ENCODE measurements around the gene KRT5. TPM values are rescaled to one million over a fixed set of nuclear protein-coding genes. Genes with fewer than 3 reads are reported as not detected.

The KRT5 gene
- total RNA-seq, 1 experiment from 2014 or later: 89.7 TPM

DNA sequence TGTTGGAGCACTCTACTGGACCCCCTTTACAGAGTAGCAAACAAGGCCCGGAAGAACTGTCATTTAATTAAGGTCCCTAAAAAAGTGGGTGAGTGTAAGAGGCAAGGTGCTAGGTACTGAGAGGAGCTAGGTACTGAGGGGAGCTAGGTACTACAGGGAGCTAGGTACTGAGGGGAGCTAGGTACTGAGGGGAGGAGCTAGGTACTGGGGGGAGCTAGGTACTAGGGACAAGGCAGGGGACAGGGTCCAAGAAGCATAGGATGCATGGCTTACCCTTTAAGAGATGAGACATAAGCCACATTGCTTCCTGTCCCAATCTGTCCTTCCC lies 4.9 kb downstream of the KRT5 start:
- Histone ChIP-seq H4K20me1 (ENCODE audit: insufficient read depth) (no peaks in the 10 kb centered on the region), H3K36me3 (ENCODE audit: low read depth) (no peaks in the 10 kb centered on the region), H3K9me3 (ENCODE audit: insufficient read depth, low read depth) (peaks cover 4% of the 10 kb centered on the region; the same call in 1 of the 2 replicates), H3K4me3 (no peak overlapping the region), H3K79me2 (ENCODE audit: low read depth) (no peaks in the 10 kb centered on the region), H3F3A (ENCODE audit: insufficient read depth, low read depth) (0 out of 2 replicates have a peak, but pooled peaks cover 3% of the 10 kb centered on the region), H3K27ac (no peak overlapping the region), H3K4me1 (replicated peaks; ENCODE audit: insufficient read depth) (peaks cover 12% of the 10 kb centered on the region), H2AFZ (no peak overlapping the region), H3K4me2 (no peak overlapping the region), H3K9me2 (ENCODE audit: insufficient read depth) (no peaks in the 10 kb centered on the region), H3K27me3 (ENCODE audit: insufficient read depth, low read depth) (no peaks in the 10 kb centered on the region)
- CTCF ChIA-PET: no interaction called here
- peak in 1 of 2 experiments; percentile 31 for DNase-seq
- TF ChIP-seq, protein P1, sequence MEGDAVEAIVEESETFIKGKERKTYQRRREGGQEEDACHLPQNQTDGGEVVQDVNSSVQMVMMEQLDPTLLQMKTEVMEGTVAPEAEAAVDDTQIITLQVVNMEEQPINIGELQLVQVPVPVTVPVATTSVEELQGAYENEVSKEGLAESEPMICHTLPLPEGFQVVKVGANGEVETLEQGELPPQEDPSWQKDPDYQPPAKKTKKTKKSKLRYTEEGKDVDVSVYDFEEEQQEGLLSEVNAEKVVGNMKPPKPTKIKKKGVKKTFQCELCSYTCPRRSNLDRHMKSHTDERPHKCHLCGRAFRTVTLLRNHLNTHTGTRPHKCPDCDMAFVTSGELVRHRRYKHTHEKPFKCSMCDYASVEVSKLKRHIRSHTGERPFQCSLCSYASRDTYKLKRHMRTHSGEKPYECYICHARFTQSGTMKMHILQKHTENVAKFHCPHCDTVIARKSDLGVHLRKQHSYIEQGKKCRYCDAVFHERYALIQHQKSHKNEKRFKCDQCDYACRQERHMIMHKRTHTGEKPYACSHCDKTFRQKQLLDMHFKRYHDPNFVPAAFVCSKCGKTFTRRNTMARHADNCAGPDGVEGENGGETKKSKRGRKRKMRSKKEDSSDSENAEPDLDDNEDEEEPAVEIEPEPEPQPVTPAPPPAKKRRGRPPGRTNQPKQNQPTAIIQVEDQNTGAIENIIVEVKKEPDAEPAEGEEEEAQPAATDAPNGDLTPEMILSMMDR (conservative IDR thresholded peaks at IDR 0.05): no peak
- no peak for TF ChIP-seq EZH2 (IDR thresholded peaks at IDR 0.05; ENCODE audit: low read depth)
- POLR2A ChIA-PET (ENCODE audit: unreplicated experiment): no interaction called here
- intact Hi-C loops (cut with micrococcal nuclease; ENCODE audit: unreplicated experiment): no loop called here
- no TSS peak for BruUV-seq (replicated peaks)

DNA sequence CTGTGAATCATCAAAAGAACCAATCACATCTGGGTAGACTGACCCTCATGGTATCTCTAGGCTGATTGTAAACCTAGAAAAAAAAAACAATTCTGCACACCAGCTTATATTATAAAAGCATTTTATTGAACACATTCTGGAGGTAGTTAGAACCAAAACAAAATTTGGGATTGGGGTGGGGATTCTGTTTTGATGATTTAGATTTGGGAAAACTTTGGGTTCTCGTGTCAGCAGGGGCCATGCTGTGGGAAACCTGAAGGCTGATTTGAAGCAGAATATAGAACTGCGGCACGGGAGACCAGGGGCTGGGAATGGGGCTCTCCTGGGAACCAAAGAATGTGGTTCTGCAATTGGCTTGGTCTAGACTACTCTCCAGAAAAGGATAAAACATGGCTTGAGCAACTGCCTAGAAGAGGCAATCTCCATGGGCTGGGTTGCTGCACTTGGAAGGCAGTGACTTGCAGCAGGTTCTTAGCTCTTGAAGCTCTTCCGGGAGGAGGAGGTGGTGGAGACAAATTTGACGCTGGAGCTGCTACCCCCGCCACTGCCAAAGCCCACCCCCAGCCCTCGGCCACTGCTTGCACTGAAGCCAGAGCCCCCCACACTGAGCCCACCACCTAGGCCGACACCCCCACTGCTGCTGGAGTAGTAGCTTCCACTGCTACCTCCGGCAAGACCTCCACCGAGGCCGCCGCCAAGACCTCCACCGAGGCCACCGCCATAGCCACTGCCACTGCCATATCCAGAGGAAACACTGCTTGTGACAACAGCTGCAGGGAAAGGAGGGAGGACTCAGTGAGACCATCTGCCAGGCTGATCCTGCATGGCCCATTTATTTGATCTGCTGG lies 5.5 kb downstream of the KRT5 start:
- H3K36me3 ChIP-seq (ENCODE audit: low read depth): no peaks in the 10 kb centered on the region
- H3K4me3 ChIP-seq: no peak overlapping the region
- 0 out of 2 replicates have a peak, but pooled peaks cover 3% of the 10 kb centered on the region for H3F3A ChIP-seq (ENCODE audit: insufficient read depth, low read depth)
- no peaks in the 10 kb centered on the region for H4K20me1 ChIP-seq (ENCODE audit: insufficient read depth)
- POLR2A ChIA-PET (ENCODE audit: unreplicated experiment): no interaction called here
- CTCF ChIA-PET: no interaction called here
- no peak overlapping the region for H3K27ac ChIP-seq
- H3K4me1 ChIP-seq (replicated peaks; ENCODE audit: insufficient read depth): peaks cover 6% of the 10 kb centered on the region; the same call in 1 of the 2 replicates
- H2AFZ ChIP-seq: no peak overlapping the region
- H3K4me2 ChIP-seq: no peak overlapping the region
- no peak for DNase-seq
- no peaks in the 10 kb centered on the region for H3K79me2 ChIP-seq (ENCODE audit: low read depth)
- no peaks in the 10 kb centered on the region for H3K27me3 ChIP-seq (ENCODE audit: insufficient read depth, low read depth)
- intact Hi-C loops (cut with micrococcal nuclease; ENCODE audit: unreplicated experiment): no loop called here
- no TSS peak for BruUV-seq (replicated peaks)
- TF ChIP-seq, protein P1 (conservative IDR thresholded peaks at IDR 0.05): no peak
- TF ChIP-seq EZH2 (IDR thresholded peaks at IDR 0.05; ENCODE audit: low read depth): no peak
- H3K9me2 ChIP-seq (ENCODE audit: insufficient read depth): no peaks in the 10 kb centered on the region
- H3K9me3 ChIP-seq (ENCODE audit: insufficient read depth, low read depth): peaks cover 5% of the 10 kb centered on the region; the same call in 1 of the 2 replicates

DNA sequence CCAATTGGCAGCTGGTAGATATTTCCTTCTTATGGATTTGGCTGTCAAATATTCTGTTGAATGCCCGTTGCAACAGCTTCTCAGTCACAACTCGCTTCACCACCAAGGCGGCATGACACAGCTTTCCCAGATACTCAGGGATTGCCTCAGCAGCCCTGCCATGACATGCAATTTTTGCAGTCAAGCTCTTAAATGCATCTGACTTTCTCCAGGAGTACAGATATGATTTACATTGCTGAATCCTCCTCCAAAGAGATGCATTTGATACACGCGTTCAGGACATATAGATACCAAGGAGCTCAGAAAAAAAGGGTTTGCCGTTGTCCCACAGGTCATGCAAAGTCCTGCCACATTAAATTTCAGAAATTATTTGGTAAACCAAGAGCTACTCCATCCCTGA lies 6.5 kb downstream of the KRT5 start:
- TF ChIP-seq, protein P1 (conservative IDR thresholded peaks at IDR 0.05): no peak
- TF ChIP-seq EZH2 (IDR thresholded peaks at IDR 0.05; ENCODE audit: low read depth): no peak
- peak in 1 of 2 experiments; percentile 59 for DNase-seq
- POLR2A ChIA-PET (ENCODE audit: unreplicated experiment): no interaction called here

More for the DNA sequence above, 6.5 kb downstream of the KRT5 start:
- Histone ChIP-seq H3K9me2 (ENCODE audit: insufficient read depth) (no peaks in the 10 kb centered on the region), H3K27ac (no peak overlapping the region), H2AFZ (no peak overlapping the region), H3K27me3 (ENCODE audit: insufficient read depth, low read depth) (no peaks in the 10 kb centered on the region), H3K36me3 (ENCODE audit: low read depth) (no peaks in the 10 kb centered on the region), H3K4me3 (no peak overlapping the region), H4K20me1 (ENCODE audit: insufficient read depth) (no peaks in the 10 kb centered on the region), H3K9me3 (ENCODE audit: insufficient read depth, low read depth) (peaks cover 5% of the 10 kb centered on the region; the same call in 1 of the 2 replicates), H3F3A (ENCODE audit: insufficient read depth, low read depth) (0 out of 2 replicates have a peak, but pooled peaks cover 3% of the 10 kb centered on the region), H3K4me2 (no peak overlapping the region), H3K4me1 (replicated peaks; ENCODE audit: insufficient read depth) (no peaks in the 10 kb centered on the region), H3K79me2 (ENCODE audit: low read depth) (no peaks in the 10 kb centered on the region)
- CTCF ChIA-PET: no interaction called here
- intact Hi-C loops (cut with micrococcal nuclease; ENCODE audit: unreplicated experiment): no loop called here
- no TSS peak for BruUV-seq (replicated peaks)

Measured in PC-9 (cell line).